Skeletal muscle satellite cell (primary cell): ENCODE results near the gene IMP3.

ENCODE experiments used
- H3K27me3 ChIP-seq: 2 replicates; pipeline ENCODE4 v1.7.0; 2013; ENCODE audit warnings: low read length; ENCODE audit not compliant: control insufficient read depth, insufficient read depth
- H3K36me3 ChIP-seq: 2 replicates; pipeline ENCODE4 v1.7.0; 2013; ENCODE audit warnings: mild to moderate bottlenecking, control low read depth, low read length; ENCODE audit not compliant: insufficient read depth
- H3K4me1 ChIP-seq: 2 replicates; pipeline ENCODE4 v1.7.0; 2013; ENCODE audit warnings: low read length; ENCODE audit not compliant: control insufficient read depth, insufficient read depth
- H3K4me2 ChIP-seq: 2 replicates; pipeline ENCODE4 v1.7.0; 2013; ENCODE audit warnings: mild to moderate bottlenecking, low read length
- H3K4me3 ChIP-seq: 2 replicates; pipeline ENCODE4 v1.7.0; 2013; ENCODE audit warnings: low read length
- H3K9ac ChIP-seq: 2 replicates; pipeline ENCODE4 v1.7.0; 2013; ENCODE audit warnings: mild to moderate bottlenecking, low read depth, low read length, moderate library complexity
- H3K9me3 ChIP-seq: replicated peaks from 2 replicates; pipeline ENCODE4 v1.7.0; 2013; ENCODE audit warnings: mild to moderate bottlenecking, control low read depth, low read length

Gene IMP3

GRCh38 chr15:75598361-75598760 is 41.7 kb downstream of the IMP3 start:
- no peaks in the 10 kb centered on the region for H3K27me3 ChIP-seq
- H3K4me3 ChIP-seq = no peak overlapping the region
- H3K36me3 ChIP-seq = peaks cover 61% of the 10 kb centered on the region
- H3K9ac ChIP-seq = no peak overlapping the region
- no peaks in the 10 kb centered on the region for H3K4me1 ChIP-seq
- H3K9me3 ChIP-seq = no peaks in the 10 kb centered on the region
- no peak overlapping the region for H3K4me2 ChIP-seq

- H3K9ac ChIP-seq = no peak overlapping the region
Measured at GRCh38 chr15:75597667-75598341, 42.2 kb downstream of the IMP3 start.

DNA sequence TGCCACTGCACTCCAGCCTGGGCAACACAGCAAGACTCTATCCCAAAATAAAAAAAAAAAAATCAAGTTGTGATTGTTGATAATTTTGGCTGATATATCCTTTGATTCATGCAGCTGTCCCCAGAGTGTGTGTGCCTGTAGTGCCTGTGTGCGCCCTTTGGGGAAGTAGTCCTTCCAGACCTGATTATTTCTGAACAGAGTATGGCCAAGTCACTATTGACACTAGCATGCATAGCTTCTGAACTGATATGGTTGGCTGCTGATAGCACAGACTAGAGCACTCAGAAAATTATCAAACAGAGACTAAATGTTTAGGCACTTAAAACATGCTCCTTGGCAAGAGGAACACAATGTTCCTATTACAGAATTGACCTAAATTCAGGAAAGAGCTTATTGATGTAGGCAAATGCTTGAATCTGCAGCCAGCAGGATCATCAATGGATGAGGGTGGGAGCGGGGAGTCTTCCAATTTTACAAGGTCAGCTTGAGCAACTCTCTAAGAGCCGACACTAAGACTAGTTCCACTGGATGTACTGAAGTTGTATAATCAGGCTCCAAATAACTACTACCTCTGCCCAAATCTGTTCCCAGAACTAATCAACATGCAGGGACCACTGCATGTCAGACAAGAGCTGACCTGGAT is 43.2 kb downstream of the IMP3 start:
- Histone ChIP-seq H3K4me3 (no peak overlapping the region), H3K9ac (no peak overlapping the region), H3K27me3 (no peaks in the 10 kb centered on the region), H3K9me3 (no peaks in the 10 kb centered on the region), H3K4me1 (no peaks in the 10 kb centered on the region), H3K36me3 (peaks cover 61% of the 10 kb centered on the region), H3K4me2 (no peak overlapping the region)

More at GRCh38 chr15:75597667-75598341, 42.2 kb downstream of the IMP3 start:
- Histone ChIP-seq H3K4me1 (no peaks in the 10 kb centered on the region), H3K36me3 (peaks cover 60% of the 10 kb centered on the region), H3K4me2 (no peak overlapping the region), H3K9me3 (no peaks in the 10 kb centered on the region), H3K4me3 (no peak overlapping the region), H3K27me3 (no peaks in the 10 kb centered on the region)

- Histone ChIP-seq H3K4me3 (no peak overlapping the region), H3K9ac (no peak overlapping the region), H3K4me1 (no peaks in the 10 kb centered on the region), H3K36me3 (peaks cover 46% of the 10 kb centered on the region), H3K27me3 (no peaks in the 10 kb centered on the region), H3K4me2 (no peak overlapping the region), H3K9me3 (no peaks in the 10 kb centered on the region)
Measured at GRCh38 chr15:75594276-75594675, 45.7 kb downstream of the IMP3 start.

DNA sequence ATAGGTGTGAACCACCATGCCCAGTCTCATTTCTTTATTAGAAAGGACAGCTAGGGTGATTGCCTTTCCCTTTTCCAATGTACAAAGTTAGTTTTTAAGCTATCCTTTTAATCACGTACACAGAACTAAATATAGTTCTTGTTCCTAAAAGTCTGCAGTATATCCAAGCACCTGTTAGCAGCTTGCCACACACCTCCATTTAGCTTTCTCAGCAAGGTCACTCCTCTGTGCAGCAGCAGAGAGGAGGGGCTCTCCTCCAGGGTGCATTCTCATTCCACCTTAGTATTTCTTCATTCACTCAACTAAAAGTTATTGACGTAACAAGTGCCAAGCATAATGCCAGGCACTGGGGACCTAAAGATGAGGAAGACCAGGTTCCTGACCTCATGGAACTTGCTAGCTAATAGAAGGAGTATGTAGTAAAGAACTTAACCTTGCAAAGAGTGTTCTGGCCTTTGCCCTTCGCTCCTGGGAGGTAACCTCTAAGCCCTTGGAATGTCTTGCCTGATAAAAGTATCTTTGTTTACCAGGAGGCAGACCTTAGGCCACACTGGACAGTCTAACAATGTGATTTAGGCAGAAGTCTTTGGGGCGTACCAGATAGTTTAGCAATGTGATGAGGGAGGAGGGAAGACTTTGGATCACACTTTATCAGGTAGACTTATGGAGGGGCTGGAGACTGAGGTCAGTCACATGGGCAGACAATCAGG is 48.2 kb downstream of the IMP3 start:
- no peaks in the 10 kb centered on the region for H3K9me3 ChIP-seq
- no peak overlapping the region for H3K4me2 ChIP-seq
- H3K4me1 ChIP-seq = no peaks in the 10 kb centered on the region
- H3K4me3 ChIP-seq = no peak overlapping the region
- H3K9ac ChIP-seq = no peak overlapping the region
- H3K36me3 ChIP-seq = peaks cover 25% of the 10 kb centered on the region
- no peaks in the 10 kb centered on the region for H3K27me3 ChIP-seq

GRCh38 chr15:75590239-75590638 is 49.8 kb downstream of the IMP3 start:
- Histone ChIP-seq H3K9ac (no peak overlapping the region), H3K4me1 (no peaks in the 10 kb centered on the region), H3K36me3 (peaks cover 15% of the 10 kb centered on the region), H3K4me2 (no peak overlapping the region), H3K27me3 (no peaks in the 10 kb centered on the region), H3K4me3 (no peak overlapping the region), H3K9me3 (no peaks in the 10 kb centered on the region)
